Omental fat pad (tissue), 4 donors: ENCODE data around the gene CDK17. TPM values are rescaled to one million over a fixed set of nuclear protein-coding genes. Genes with fewer than 3 reads are reported as not detected.

Experiments used
- ATAC-seq: fragments of 150-250 bp; one replicate; pipeline ENCODE4 v1.9.1; 2016; ENCODE audit warnings: mild to moderate bottlenecking, moderate library complexity; ENCODE audit not compliant: low FRiP score
- DNase-seq: peaks from one replicate; pipeline ENCODE4 v3.0.0-alpha.2; 2019; ENCODE audit warnings: low spot score
- CTCF ChIP-seq, 3 donors: fragments of 450-650 bp; IDR thresholded peaks; one replicate each; pipeline ENCODE4 v1.5.1; 2016 to 2017; ENCODE audit warnings: antibody characterized with exemption in 3 of 3, mild to moderate bottlenecking in 3 of 3, moderate library complexity in 2 of 3
- total RNA-seq, 4 donors: library from RNA; depleted of rRNA; stranded (reverse); fragments of >200 nt; gene quantifications; one replicate each; pipeline ENCODE4 v1.1.0, GENCODE V29; 2016

Gene CDK17
- total RNA-seq = 100 to 1,000 TPM in 2 of 4 donors, 10 to 100 TPM in 2; 35.8 to 107 (median 100) TPM

- ATAC-seq (peak; percentile 78), DNase-seq (peak; percentile 54)
- peak in 1 of 3 donors; percentile 8 for TF ChIP-seq CTCF (IDR thresholded peaks at IDR 0.05)
Observed at GRCh38 chr12:96399919-96400630, at the start of gene CDK17. TSS of gene CDK17 (minus strand) at chr12:96400439. CDS start at chr12:96334836, 65,603 bp downstream.

GRCh38 chr12:96448300-96448699 is 48.1 kb upstream of the CDK17 start:
- DNase-seq = no peak
- no peak for TF ChIP-seq CTCF (IDR thresholded peaks at IDR 0.05)
- ATAC-seq = no peak

GRCh38 chr12:96447256-96447655 is 47.0 kb upstream of the CDK17 start:
- no peak for TF ChIP-seq CTCF (IDR thresholded peaks at IDR 0.05)
- ATAC-seq (no peak), DNase-seq (no peak)

- peak; percentile 73 for ATAC-seq
- TF ChIP-seq CTCF (IDR thresholded peaks at IDR 0.05) = no peak
- no peak for DNase-seq
Observed at GRCh38 chr12:96445691-96446583, 45.7 kb upstream of the CDK17 start.

GRCh38 chr12:96444399-96444798 is 44.2 kb upstream of the CDK17 start:
- no peak for TF ChIP-seq CTCF (IDR thresholded peaks at IDR 0.05)
- no peak for ATAC-seq
- no peak for DNase-seq

GRCh38 chr12:96442906-96443305 is 42.7 kb upstream of the CDK17 start:
- no peak for TF ChIP-seq CTCF (IDR thresholded peaks at IDR 0.05)
- no peak for ATAC-seq
- no peak for DNase-seq
